ENCODE data around the gene PAF1.

Gene PAF1

DNA sequence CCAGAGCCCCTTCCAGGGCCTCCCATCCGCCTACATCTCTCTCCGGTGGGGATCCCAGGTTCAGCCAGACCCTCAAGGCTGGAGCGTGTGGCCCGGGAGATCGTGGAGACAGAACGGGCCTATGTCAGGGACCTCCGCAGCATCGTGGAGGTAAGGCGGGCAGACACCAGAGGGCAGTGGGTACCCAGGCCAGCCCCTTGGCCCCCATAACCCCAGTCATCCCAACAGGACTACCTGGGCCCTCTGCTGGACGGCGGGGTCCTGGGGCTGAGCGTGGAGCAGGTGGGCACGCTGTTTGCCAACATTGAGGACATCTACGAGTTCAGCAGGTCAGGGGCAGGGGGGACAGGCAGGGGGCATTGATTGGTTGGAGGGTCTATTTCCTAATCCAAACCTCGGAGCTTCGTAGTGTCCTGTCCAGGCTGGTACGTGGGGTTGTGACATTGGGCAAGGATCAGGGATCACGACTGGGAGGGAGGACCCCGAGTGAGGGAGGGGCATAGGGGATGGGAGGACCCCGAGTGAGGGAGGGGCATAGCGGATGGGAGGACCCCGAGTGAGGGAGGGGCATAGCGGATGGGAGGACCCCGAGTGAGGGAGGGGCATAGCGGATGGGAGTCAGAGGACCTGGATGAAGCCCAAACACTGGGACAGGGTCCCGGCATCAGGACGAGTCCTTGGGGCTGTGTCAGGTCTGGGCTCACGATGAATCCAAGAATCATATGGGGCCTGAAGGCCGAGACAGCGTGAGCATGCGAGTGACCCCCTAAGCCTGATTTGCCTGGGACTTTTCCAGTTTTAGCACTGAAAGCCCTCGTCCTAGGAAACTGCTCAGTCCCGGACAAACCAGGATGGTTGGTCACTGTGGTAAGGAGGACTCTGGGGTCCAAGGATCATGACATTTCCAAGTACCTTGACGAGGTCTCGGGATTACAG lies 24.5 kb upstream of the PAF1 start:
- no peak overlapping the region for H3K27ac ChIP-seq
- TF ChIP-seq, protein P1, sequence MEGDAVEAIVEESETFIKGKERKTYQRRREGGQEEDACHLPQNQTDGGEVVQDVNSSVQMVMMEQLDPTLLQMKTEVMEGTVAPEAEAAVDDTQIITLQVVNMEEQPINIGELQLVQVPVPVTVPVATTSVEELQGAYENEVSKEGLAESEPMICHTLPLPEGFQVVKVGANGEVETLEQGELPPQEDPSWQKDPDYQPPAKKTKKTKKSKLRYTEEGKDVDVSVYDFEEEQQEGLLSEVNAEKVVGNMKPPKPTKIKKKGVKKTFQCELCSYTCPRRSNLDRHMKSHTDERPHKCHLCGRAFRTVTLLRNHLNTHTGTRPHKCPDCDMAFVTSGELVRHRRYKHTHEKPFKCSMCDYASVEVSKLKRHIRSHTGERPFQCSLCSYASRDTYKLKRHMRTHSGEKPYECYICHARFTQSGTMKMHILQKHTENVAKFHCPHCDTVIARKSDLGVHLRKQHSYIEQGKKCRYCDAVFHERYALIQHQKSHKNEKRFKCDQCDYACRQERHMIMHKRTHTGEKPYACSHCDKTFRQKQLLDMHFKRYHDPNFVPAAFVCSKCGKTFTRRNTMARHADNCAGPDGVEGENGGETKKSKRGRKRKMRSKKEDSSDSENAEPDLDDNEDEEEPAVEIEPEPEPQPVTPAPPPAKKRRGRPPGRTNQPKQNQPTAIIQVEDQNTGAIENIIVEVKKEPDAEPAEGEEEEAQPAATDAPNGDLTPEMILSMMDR (conservative IDR thresholded peaks at IDR 0.05): no peak
- TF ChIP-seq ZFX (IDR thresholded peaks at IDR 0.05): no peak

- TF ChIP-seq, protein P1 (conservative IDR thresholded peaks at IDR 0.05): no peak; the same call in 1 of the 2 replicates
- TF ChIP-seq ZFX (IDR thresholded peaks at IDR 0.05): no peak
- no peak overlapping the region for H3K27ac ChIP-seq
Measured at GRCh38 chr19:39413911-39414608, 23.2 kb upstream of the PAF1 start.

DNA sequence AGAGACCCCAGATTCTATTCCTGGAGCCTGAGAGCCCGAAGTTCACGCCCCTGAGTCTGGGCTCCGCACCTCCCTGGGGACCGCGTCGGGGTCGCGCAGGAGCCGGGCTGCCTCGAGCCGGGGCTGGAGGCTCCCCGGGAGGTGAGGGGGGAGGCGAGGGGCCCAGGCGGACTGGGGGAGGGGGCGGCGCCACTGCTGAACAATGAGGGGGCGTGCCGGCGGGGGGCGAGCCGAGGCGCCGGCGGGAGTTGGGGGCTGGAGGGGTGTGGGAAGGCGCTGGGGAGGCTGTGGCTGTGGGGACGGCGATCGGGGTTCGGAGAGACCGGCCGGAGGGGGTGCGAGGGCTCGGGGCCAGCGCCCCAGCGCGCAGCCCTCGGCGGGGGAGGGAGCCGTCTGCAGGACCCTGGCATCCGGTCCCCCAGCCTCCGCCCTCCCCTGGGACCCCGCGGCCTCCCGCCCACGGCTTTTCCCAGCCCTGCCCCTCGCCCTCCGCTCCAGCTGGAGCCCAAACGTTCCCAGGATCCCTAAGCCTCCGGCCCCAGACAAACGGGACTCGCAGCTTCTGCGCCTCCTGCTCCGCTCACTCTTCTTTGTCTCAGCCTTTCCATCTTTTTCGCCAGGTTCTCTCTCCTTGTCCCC lies 22.5 kb upstream of the PAF1 start:
- H3K27ac ChIP-seq: peak overlapping the region; percentile 76; the same call in 1 of the 2 replicates
- TF ChIP-seq ZFX (IDR thresholded peaks at IDR 0.05): no peak

DNA sequence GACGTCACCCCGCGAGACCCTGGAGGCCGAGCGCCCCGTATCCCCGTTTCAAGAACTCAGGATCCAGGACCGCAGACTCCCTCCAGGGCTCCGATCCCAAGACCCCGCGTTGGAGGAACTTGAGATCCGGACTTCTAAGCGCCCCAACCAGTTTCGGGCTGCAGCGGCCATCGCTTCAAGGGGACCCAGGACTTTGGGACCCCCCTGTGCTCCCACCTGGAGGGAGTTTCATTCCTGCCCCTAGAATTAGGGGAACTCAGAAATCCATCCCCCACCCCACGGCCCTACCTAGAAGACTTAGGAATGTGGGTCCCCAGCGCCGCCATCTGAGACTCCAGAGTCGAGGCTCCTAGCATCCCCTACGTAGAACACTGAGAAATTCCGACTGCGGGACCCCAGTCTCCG lies 22.0 kb upstream of the PAF1 start:
- peak overlapping the region; percentile 76 for H3K27ac ChIP-seq
- TF ChIP-seq, protein P1 (conservative IDR thresholded peaks at IDR 0.05): peak; percentile 30
- TF ChIP-seq ZFX (IDR thresholded peaks at IDR 0.05): no peak

DNA sequence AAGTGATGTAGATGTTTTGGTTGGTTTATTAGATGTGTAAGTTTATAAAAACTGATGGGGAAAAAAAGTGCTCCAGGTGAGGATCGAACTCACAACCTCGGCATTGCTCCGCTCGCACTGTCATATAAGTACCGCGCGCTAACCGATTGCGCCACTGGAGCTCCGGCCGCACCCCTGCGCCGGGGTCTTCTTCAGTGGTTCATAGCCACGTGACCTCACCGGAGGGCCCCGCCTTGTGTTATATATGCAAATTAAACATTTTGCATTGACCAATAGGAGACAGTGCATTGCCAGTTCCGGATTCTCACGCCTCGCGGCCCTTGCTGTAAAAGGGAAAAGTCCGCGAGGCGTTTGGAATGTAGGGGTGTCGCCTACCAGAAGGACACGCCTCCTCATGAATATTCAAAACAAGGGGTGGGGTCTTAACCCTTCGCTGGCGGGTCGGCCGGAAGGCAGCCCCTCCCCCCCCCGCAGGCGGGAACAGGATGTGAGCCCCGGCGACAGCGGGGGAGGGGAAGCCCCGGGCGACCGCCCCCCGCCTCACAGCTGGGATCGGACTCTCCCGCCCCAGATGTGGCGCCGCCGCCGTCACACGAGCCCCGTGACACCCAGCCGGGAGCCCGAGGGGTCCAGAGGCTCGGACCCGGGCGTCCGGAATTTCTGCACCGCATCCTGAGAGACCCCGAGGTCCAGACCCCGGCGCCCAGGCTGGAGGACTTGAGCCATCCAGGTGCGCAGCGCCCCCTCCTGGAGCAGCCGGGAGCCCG lies 21.4 kb upstream of the PAF1 start, which contains the start of gene PLEKHG2:
Gene PLEKHG2, plus strand, starts transcription at position 570 of the 767 bp plus-strand sequence. CDS start 1,418 bp downstream, outside the sequence.
- H3K27ac ChIP-seq: peak within 1 kb of the TSS; percentile 76
- TF ChIP-seq, protein P1 (conservative IDR thresholded peaks at IDR 0.05): peak; percentile 73
- TF ChIP-seq ZFX (IDR thresholded peaks at IDR 0.05): no peak

DNA sequence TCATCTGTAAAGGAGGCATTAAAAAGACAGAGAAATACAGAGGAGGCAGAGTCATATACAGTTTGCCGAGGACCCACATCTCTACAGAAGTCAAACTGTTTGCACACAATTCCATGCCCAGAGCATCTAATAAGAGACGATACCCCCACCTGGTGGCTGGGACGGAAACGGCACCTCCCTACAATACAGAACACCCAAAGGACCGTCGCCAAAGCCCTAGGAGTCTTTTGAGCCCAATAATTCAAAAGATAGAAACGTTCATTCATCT lies 20.9 kb upstream of the PAF1 start:
- peak overlapping the region; percentile 76; the same call in 1 of the 2 replicates for H3K27ac ChIP-seq

More for the DNA sequence above, 20.9 kb upstream of the PAF1 start:
- TF ChIP-seq, protein P1 (conservative IDR thresholded peaks at IDR 0.05): peak; percentile 90
- TF ChIP-seq ZFX (IDR thresholded peaks at IDR 0.05): no peak

Measured in C4-2B (cell line).